HG03575 (cell line): ENCODE results near the gene ZNF438.

Source experiments
- ATAC-seq: cut with Tn5 transposase; IDR thresholded peaks from one replicate; pipeline ENCODE4 v1.9.1; 2021; ENCODE audit not compliant: unreplicated experiment, insufficient number of reproducible peaks, low FRiP score; ENCODE audit errors: extremely low read depth

Gene ZNF438

DNA sequence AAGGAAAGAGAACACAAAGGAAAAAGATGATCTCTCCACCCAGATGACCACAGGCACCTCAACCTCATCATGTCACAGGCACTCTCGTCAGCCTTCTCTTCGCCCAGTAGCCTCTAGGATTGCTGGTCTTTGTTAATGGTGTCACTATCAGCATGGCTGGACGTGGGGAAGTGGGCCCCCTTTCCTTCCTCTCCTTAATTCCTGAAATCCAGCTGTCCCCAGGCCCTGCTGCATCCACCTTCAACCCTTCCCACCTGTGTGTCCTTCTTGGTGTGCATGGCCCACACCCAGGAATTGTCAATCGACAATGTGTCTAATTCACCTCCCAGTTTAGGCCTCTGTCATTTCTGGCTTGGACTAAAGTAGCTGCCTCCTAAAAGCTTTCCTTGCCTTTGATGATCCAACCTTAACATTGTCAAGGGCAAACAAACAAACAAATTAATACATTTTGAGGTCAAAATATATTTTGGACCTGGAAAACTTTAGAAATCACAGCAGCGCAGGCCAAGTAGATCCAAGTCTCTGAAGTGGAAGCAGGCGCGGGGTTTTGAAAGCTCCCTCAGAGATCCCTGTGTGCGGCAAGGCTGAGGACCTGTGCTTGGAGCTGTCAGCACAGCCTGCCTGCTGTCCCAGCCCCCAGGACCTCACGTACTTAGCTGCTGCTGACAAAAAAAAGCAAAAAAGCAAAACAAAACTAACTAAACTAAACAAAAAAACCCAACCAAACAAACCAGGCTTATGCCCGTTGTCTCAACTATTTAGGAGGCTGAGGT is 208.8 kb downstream of the ZNF438 start:
- ATAC-seq: no peak

DNA sequence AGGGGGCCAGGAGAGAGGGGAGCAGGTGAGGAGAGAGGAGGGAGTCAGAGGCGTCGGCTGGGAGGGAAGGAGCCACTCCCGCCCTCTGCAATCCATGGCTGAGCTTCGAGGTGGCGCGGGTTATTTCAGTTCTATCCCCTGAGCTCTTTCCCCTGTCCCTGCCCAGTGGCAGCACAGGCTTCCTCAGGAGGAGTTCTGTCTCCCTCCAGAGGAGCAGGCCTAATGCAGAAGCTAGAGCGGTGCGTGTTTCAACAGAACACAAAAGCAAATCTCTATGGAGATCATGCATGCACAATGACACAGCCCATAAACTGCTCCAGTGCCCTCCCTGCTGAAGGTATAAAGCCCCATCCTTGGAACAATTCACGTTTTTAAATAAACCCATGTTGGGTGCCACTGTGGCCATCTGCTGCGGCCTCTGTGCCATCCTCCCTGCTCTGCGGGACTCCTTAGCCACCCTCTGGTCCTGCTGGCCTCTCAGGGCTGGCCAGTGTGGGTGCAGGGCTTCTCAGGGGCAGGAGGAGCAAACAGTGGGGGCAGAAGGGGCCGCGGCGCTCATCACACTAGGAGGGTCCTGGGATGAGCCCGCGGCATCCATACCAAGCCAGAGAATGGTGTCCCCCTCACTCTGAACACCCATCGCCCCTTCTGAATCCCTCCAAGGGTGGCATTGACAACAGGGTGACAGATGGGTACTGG is 209.5 kb downstream of the ZNF438 start:
- no peak for ATAC-seq

DNA sequence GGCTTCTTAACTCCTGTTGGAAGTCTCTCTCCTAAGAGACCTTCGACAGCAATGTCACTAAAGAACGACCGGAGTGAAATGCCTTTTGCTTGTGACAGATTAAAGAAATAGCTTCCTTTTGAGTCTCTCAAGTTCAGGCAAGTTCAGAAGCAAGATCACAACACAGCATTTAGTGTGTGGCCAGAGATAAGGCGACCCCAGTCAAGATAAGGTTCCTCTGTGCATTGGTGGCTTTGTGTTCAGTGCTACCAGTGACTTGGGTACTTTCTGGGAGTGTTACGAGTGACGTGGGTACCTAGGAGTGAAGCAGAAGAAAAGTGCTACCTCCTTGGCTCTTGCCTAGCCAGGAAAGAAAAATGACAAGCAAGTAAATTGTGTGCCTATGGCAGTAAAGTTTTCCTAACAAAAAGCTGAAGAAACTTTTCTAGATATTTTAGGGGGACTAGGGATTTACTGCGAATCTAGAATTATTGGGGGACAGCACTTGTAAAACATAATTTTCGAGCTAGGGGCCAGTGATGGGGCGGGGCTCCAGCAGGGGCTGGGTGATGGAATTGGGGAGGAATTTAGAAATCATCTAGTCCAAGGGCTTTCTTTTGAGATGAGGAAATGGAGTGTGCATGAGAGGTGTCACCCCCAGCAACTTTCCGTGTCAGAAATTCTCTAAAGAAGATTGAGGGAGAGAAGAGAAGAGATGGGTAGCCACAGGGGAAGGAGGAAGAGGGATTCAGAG is 210.2 kb downstream of the ZNF438 start:
- ATAC-seq: no peak

DNA sequence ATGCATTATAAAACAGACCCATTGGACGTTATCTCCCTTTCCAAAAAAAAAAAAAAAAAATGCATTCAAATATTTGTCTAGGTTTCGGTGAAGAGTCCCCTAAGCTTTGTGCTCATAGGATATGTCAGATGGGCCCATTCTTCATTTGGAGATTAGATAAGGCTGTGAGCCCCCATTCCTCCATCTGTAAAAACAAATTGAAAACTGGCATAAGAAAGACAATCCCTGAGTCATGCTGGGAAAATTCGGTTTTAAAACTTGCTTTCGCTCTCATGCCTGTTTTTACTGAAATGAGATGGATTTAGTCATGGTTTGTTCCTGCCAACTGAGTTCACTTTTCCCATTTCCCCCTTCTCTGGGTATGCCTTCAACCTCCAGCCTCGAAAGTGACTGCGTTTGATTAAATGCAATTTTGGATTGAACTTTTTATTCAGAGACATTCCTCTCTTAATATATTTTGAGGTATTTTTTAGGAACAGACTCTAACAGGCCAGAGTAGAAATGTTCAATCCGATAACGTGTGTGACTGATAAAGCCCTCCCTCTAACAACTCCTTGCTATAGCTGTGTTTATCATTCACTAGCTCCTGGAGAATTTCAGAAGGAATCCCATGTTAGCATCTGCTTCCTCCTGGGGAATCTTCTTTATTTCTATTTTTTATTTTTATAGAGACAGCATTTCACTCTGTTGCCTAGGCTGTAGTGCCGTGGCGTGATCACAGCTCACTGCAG is 211.2 kb downstream of the ZNF438 start:
- no peak for ATAC-seq

DNA sequence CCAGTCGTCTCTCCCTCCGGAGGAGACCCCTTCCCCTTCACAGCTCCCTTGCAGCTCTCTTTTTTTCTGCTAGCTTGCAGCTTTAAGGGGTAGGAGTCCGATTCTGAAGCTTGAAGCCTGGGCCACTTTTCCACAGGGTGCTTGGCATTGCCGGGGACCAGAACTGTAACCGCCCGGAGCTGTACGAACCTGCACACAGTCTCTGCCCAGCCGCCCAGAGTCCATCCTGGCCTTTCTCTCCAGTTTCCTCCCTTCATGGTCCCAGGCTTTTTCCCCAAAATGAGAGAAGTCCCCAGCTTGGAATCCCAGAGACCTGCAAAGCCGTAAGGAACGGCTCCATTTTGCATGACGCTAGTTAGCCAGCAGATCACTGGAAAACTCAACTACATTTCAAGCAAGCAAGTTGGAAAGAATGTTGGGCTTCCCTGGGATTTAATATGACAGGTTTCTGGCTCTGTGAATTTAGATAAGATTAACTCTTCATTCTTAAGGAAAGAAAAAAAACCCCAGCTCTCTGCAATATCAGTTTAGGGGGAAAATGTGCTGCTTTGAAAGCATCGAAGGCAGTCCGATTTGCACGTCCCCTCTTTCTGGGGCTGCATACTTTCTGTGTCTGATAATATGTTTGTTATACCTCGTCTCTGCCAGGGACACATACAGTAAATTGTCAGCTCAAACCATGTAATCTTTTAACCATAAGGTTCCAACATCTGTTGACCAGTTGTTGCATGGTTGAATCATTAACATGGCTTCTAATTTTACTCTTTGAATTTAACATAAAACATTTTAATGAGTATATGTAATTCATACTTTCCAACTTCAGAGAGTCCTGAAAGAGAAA is 212.1 kb downstream of the ZNF438 start:
- no peak for ATAC-seq

DNA sequence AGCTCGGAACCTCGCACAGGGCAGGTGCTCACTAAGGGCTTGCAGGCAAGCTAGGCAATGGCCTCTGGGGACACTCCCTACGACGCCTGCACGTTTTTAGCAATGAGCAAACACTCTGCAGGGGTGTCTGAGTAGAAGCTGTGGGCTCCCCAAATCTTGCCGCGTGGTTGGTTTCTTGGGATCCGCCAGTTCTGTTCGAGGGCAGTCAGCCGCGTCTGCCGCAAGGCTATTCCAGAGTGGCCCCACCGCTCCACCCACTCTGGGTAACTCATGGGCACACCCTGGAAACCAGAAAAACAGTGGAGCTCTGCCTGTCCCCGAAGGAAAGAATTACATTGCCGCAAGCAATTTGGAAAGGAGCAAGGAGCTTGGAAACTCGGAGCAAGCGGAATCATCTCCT is 212.8 kb downstream of the ZNF438 start:
- ATAC-seq: no peak

DNA sequence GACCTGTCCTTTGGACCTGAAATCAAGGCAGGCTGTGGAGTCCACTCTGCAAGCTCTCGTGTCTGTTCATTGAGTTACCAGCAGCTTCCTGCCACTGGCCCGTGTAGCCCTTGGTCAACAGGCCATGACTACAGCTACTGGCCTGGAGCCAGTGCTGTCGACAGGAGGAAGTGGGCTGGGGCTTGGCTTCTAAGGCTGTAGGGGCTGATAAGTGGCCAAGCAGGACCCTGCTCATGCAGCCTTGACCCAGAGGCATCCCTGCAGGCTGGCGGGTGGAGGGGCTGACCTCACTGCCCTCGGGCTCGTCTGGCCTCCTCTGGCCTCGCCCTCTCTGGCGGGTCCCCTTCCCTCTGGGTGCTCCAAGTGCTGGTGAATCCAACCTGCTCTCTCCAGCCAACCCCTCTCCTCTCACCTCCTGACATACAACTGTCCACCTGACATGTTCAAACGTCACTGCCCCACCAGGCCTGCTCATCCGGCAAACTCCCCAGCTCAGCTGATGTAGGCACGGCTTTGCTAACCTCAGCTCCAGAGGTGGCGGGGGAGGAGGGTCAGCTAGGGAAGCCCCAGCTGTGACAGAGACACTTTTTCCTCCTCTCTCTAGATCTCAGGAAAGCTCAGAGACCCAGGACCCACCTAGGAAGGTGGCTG is 213.5 kb downstream of the ZNF438 start:
- ATAC-seq: no peak

DNA sequence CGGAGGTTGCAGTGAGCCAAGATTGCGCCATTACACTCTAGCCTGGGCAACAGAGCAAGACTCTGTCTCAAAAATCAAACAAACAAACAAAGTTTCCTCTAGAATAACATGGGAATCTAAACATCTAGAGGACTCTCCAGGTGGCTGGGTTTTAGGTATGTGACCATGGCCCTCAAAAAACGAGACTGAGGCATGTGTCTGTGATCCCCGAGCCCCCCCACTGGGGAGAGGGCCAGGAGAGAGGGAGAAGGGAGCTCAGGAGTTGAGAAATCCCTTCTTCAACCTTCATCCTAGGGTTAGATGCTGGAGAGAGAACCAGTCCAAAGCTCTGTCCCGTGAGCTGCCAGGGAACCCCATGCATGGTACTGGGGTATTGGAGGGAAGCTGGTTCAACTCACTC is 214.1 kb downstream of the ZNF438 start:
- ATAC-seq: no peak

DNA sequence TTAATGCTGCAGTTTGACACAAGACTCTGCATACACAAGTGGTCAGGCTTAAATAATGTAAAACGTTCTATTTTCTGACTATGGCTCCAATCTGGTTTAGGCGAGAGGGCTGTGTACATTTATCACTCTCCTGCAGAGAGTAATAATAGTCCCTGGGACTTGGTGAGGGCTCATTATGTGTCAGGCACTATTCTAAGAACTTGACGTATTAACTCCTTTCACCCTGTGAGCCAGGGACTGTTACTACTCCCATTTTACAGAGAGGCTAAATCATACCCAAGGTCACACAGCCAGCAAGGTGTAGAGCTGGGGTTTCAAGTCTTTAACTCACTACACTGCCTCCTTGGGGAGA is 214.9 kb downstream of the ZNF438 start:
- no peak for ATAC-seq

DNA sequence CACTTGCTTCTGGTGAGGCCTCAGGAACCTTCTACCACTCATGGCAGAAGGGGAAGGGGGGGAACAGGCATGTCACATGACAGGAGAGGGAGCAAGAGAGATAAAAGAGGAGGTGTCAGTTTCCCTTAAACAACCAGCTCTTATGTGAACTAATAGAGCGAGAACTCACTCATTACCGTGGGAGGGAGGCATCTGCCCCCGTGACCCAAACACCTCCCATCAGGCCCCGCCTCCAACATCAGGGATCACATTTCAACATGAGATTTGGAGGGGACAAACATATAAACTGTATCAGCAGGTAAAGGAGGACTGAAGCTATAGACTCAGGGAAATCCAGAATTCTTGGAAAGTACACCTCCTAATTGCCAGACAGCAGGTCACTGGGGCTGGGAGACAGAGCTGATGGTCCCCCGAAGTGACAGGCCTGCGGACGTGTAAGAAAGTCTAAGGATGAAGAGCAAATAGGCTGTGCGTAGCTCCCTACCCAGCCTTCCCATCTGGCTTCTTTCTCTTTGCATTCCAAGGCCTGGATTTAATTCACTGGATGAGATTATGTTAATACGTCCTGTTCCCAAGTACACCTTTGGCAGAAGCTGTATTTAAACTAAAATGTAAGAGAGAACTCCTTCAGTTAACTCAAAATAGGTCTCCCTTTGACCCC is 215.4 kb downstream of the ZNF438 start:
- ATAC-seq: no peak

DNA sequence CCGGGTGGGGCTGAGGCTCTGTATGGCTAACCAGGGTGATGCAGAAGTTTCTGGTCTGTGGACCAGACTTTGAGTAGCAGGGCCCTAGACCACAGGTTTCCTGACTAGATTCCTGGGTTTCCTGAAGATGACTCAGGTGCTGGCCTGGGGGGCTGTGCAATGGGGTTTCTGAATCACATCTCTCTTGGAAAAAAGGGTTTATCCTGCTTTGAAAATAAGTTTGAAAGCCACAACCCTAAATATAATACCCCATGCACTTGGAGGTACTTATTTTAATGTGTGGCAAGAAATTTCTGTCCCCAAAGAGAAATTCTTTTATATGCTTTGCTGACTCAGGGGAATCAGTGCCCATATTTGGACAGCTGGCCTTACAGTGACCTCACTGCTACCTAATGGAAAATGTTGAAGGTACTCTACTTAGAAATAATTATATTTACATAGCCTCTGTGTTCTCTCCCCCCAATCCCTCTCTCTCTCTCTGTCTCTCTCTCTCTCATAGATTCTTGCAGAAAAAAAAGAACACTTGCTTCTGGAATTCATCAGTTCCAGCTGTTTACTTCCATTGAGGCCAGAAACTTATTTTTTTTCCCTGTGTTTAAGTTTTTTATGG is 217.7 kb downstream of the ZNF438 start:
- ATAC-seq: no peak

DNA sequence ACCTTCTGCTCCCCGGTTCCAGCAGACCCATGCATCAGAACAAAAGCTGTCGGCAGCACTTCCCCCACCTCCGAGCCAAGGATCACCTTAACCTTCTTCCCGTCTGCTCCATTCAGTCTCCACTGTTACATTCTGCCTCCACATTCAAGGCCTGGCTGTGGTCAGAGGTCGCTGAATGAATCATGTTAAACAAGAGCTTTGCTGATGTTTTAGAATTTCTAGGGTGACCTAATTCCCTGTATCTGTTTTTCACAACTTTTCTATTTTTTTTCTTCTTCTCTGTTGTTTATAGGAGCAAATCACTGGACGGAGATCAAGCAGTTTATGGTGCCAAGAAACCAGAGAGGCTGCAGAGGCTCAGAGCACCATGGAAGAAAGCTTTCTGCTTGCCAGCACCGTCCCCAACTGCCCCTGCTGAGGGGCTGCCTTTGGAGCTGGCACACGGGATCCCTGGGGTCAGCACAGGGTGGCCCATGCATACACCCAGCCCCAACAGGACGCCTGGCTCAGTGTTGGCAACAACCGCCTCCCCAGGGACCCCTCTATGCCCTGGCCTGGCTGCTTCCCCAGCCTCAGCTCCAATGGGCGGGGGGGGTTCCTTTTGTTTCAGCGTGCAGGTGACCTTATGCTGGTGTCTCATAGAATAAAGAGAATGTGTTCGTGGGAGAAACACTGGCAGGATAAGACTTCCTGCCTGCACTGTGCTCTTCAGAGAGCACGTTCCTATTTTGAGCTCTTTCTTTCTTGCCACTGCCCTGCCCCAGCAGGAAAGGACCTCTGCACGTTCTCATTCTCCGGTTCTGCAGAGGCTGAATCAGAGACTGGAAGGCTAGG is 219.4 kb downstream of the ZNF438 start:
- ATAC-seq: no peak

DNA sequence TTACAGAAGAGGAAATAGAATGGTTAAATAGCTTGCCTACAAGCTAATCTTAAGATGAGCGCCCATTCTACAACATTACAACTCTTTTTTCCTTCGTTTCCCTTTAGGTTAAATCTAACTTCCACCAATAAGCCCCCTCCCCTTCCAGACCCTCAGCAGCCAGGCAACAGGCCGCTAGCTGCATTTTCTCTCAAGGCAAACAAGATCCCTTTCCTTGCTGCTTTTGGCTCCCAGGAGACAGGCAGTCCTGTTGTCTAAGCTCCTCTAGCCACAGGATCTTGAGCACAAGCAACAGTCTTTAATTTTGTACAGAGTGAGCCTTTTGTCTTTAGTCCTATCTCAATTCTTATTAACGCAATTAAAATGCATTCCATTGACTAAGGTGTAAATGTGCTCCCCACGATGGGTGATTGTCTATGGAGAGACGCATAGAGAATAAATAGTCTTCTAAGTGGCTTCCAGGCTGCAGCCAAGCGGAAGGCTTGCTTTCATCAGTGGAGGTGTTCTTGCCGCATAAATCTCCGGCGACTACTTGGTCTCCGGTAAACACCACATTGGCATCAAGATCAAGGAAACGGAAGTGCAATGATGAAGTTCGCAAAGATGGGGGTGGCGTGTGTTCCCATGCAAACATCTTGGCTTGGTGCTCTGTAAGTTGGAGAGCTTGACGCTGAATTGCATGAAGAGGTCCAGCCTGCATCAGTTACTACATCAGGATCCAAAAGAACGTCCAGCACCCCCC is 220.2 kb downstream of the ZNF438 start:
- ATAC-seq: no peak

DNA sequence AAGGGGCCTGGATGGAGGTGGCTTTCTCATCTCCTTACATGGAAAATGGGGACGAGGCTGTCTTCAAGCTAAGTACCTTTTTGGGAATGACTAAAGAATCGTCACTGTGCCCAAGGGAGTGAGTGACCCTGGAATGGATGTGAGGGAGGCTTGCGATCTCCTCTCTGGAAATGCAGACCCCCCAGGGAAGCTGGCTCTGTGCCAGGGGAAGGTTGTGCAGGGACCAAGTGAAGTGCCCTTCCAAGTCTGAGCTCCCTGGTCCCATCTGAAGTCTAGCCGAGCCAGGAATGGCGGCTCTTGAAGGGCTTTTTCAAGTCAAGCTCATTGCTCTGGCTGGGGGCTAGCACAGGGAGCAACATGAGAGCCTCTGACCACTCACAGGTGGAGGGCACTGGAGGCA is 221.2 kb downstream of the ZNF438 start:
- no peak for ATAC-seq

DNA sequence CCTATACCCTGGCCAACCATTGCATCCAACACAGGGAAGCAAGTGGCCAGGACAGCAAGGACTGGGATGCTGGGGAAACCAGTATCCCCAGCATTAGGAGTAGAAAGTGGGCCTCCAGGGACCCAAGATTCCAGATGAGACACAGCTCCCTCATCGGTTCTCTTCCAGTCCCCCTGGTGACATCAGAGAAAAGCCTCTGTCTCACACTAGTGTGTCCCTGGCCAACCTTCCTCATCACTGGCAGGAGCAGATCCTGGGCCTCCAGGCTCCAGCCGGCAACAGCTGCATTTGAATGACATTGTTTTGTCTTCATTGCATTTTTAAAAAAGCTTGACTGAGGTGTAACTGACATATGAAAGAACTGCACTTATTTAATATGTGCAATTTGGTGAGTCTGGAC is 224.8 kb downstream of the ZNF438 start:
- ATAC-seq: no peak

DNA sequence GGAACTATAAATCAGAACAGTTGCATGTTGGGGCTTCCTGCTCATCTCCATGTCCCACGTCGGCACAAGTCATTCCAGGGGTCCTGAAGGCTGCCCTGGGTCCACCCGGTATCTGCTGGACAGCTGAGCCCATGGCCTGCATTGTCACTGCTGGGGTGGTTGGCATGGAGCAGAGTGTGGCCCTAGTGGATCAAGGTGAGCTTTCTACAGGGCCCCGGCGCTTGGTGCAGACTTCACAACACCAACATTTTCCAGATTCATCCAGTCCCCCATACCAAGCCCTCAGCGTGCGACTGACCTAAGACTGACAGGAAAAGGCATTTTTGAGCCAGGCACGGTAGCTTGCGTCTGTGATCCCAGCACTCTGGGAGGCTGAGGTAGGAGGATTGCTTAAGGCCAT is 226.6 kb downstream of the ZNF438 start:
- no peak for ATAC-seq
